B cell (primary cell): ENCODE data around the gene ABLIM3. TPM values are rescaled to one million over a fixed set of nuclear protein-coding genes. Genes with fewer than 3 reads are reported as not detected.

ENCODE experiments used
- ATAC-seq: fragments of 200-7000 bp; cut with Tn5 transposase; one replicate; pipeline ENCODE4 v1.10.0; 2021; ENCODE audit warnings: low read depth, mild to moderate bottlenecking, moderate number of reproducible peaks, moderate library complexity
- CTCF ChIA-PET: fragments of 350-600 bp; sonication (Branson Sonifier 250); formaldehyde crosslinking; loops from one replicate; lab custom pipeline; 2021; ENCODE audit warnings: antibody characterized with exemption, inconsistent platforms; lab: Charles Lee
- POLR2A ChIA-PET: fragments of 350-600 bp; sonication (Branson Sonifier 250); formaldehyde crosslinking; loops from one replicate; lab custom pipeline; 2021; ENCODE audit warnings: antibody characterized with exemption; lab: Charles Lee
- DNase-seq: peaks from one replicate; pipeline ENCODE4 v3.0.0; 2013
- H2AFZ ChIP-seq: 2 replicates; pipeline ENCODE4 v1.6.1; 2012; ENCODE audit warnings: mild to moderate bottlenecking, low read depth, low read length; ENCODE audit not compliant: insufficient read depth, poor library complexity, severe bottlenecking
- H3K27ac ChIP-seq, 2 donors: 1 replicate in 1 of 2; 2 replicates in 1 of 2; pipeline ENCODE4 v1.5.1; 2012 to 2013; ENCODE audit warnings: low read length in 2 of 2, mild to moderate bottlenecking in 2 of 2, moderate library complexity in 1 of 2
- H3K27me3 ChIP-seq, 4 experiments: fragments of 200-600 bp in 1 of 4; sonication (generic) in 1 of 4; replicated peaks in 1 of 4; 1 replicate in 2 of 4; 2 replicates in 2 of 4; pipeline versions ENCODE4 v1.6.1 to v1.7.0; 2013 to 2016; ENCODE audit warnings: low read length in 3 of 4, mild to moderate bottlenecking in 2 of 4, mixed read lengths in 1 of 4, moderate library complexity in 1 of 4; ENCODE audit not compliant: insufficient read depth in 4 of 4, control insufficient read depth in 3 of 4; ENCODE audit errors: control extremely low read depth in 1 of 4
- H3K36me3 ChIP-seq, 2 experiments: replicated peaks in 1 of 2; 1 replicate in 1 of 2; 2 replicates in 1 of 2; pipeline versions ENCODE4 v1.6.1 to v1.7.1; 2013; ENCODE audit warnings: low read length in 1 of 2; ENCODE audit not compliant: insufficient read depth in 2 of 2, control insufficient read depth in 1 of 2; ENCODE audit errors: control extremely low read depth in 1 of 2, extremely low read depth in 1 of 2
- H3K4me1 ChIP-seq, 2 donors: fragments of 200-600 bp in 1 of 2; sonication (generic) in 1 of 2; 1 replicate in 1 of 2; 2 replicates in 1 of 2; pipeline versions ENCODE4 v1.5.1 to v1.6.1; 2013 to 2017; ENCODE audit warnings: low read length in 2 of 2; ENCODE audit not compliant: control insufficient read depth in 2 of 2, insufficient read depth in 2 of 2
- H3K4me2 ChIP-seq: replicated peaks from 2 replicates; pipeline ENCODE3; 2012; ENCODE audit warnings: mild to moderate bottlenecking, low read depth, low read length; ENCODE audit not compliant: poor library complexity, severe bottlenecking
- H3K4me3 ChIP-seq, 5 experiments: fragments of 200-600 bp in 1 of 5; sonication (generic) in 1 of 5; 1 replicate in 3 of 5; 2 replicates in 2 of 5; pipeline versions ENCODE4 v1.5.1 to v1.7.0; 2011 to 2016; ENCODE audit warnings: low read length in 4 of 5, mild to moderate bottlenecking in 4 of 5, low read depth in 2 of 5, control low read depth in 1 of 5, moderate library complexity in 1 of 5; ENCODE audit not compliant: insufficient read depth in 1 of 5; ENCODE audit errors: control extremely low read depth in 1 of 5, extremely low read depth in 1 of 5
- H3K79me2 ChIP-seq: fragments of 200-600 bp; sonication (generic); one replicate; pipeline ENCODE4 v1.6.0; 2016; ENCODE audit warnings: low read length; ENCODE audit not compliant: control insufficient read depth, insufficient read depth
- H3K9ac ChIP-seq: fragments of 200-600 bp; sonication (generic); 2 replicates; pipeline ENCODE4 v1.6.1; 2017; ENCODE audit warnings: mild to moderate bottlenecking, low read length, moderate library complexity
- H3K9me3 ChIP-seq, 3 donors: one replicate each; pipeline versions ENCODE4 v1.6.1 to v1.7.1; 2013; ENCODE audit warnings: low read length in 2 of 3; ENCODE audit not compliant: control insufficient read depth in 2 of 3, insufficient read depth in 1 of 3; ENCODE audit errors: control extremely low read depth in 1 of 3
- H4K20me1 ChIP-seq: 2 replicates; pipeline ENCODE4 v1.6.0; 2012; ENCODE audit warnings: mild to moderate bottlenecking, low read length; ENCODE audit not compliant: insufficient read depth, control insufficient read depth, poor library complexity, severe bottlenecking
- H3K27ac Mint-ChIP-seq: one replicate; pipeline ENCODE4 v1.8.0; 2021; ENCODE audit warnings: mixed read lengths
- H3K27me3 Mint-ChIP-seq: one replicate; pipeline ENCODE4 v1.8.0; 2021; ENCODE audit warnings: mixed read lengths
- H3K4me1 Mint-ChIP-seq: one replicate; pipeline ENCODE4 v1.8.0; 2021; ENCODE audit warnings: mixed read lengths
- H3K4me3 Mint-ChIP-seq: one replicate; pipeline ENCODE4 v1.8.0; 2021; ENCODE audit warnings: mixed read lengths
- H3K9me3 Mint-ChIP-seq: one replicate; pipeline ENCODE4 v1.8.0; 2022; ENCODE audit warnings: mixed read lengths; ENCODE audit not compliant: insufficient read depth
- CTCF ChIP-seq: fragments of 200-600 bp; IDR thresholded peaks from one replicate; pipeline ENCODE4 v1.8.0; 2022; ENCODE audit warnings: antibody characterized with exemption, mild to moderate bottlenecking
- EZH2 ChIP-seq: IDR thresholded peaks from 2 replicates; pipeline ENCODE4 v1.6.1; 2012; ENCODE audit warnings: borderline replicate concordance, low read depth, mild to moderate bottlenecking, moderate library complexity, low read length; ENCODE audit not compliant: insufficient read depth, poor library complexity, severe bottlenecking
- whole genome bisulfite sequencing: methylation state at CpG from one replicate; pipeline ENCODE4 v1.1.5; 2013; ENCODE audit warnings: missing lambda C conversion rate; ENCODE audit not compliant: insufficient coverage; 5-methylcytosine and 5-hydroxymethylcytosine counted together
- intact Hi-C: fragments of 100-400 bp; cut with micrococcal nuclease; formaldehyde crosslinking; loops from one replicate; pipeline ENCODE4 v1.10.0; 2022
- polyA plus RNA-seq: library from polyadenylated mRNA; depleted of rRNA; stranded (reverse); fragments of >200 nt; gene quantifications from 2 replicates; pipeline ENCODE4 v1.2.3, GENCODE V29; 2012
- total RNA-seq, 2 donors: library from RNA; stranded (reverse); fragments of 120-200 nt in 1 of 2; gene quantifications; 1 replicate in 1 of 2; 2 replicates in 1 of 2; pipeline versions ENCODE4 v1.2.3 to v1.2.4, GENCODE V29; 2013 to 2022

The ABLIM3 gene
- total and polyA plus RNA-seq, 2 donors (not counting 1 experiment from before 2014, with no cell fraction given), result not detected

GRCh38 chr5:149300441-149300840 is 159.1 kb downstream of the ABLIM3 start:
- H3K27ac ChIP-seq, result no peak overlapping the region
- ATAC-seq, result no peak
- no peaks in the 10 kb centered on the region for H3K9me3 Mint-ChIP-seq
- H3K36me3 ChIP-seq, result no peaks in the 10 kb centered on the region
- H4K20me1 ChIP-seq, result no peaks in the 10 kb centered on the region
- CTCF ChIA-PET, result no interaction called here
- WGBS, result 96% methylated on average over 6 of the region's 6 CpGs
- no peak overlapping the region for H2AFZ ChIP-seq
- peaks cover 4% of the 10 kb centered on the region for H3K4me1 Mint-ChIP-seq
- no peak overlapping the region for H3K4me2 ChIP-seq
- no peak for TF ChIP-seq EZH2
- TF ChIP-seq CTCF, result no peak
- no peak overlapping the region for H3K27ac Mint-ChIP-seq
- H3K4me3 Mint-ChIP-seq, result no peak overlapping the region
- peaks cover 32% of the 10 kb centered on the region for H3K27me3 Mint-ChIP-seq
- H3K4me1 ChIP-seq, result peaks cover 3 to 4% of the 10 kb centered on the region in 2 donors
- intact Hi-C loops, result no loop called here
- no peaks in the 10 kb centered on the region for H3K79me2 ChIP-seq
- H3K27me3 ChIP-seq, result peaks cover 0 to 25% (median 1%) of the 10 kb centered on the region in 4 experiments
- POLR2A ChIA-PET, result no interaction called here
- no peak overlapping the region for H3K4me3 ChIP-seq
- H3K9ac ChIP-seq, result no peak overlapping the region
- no peaks in the 10 kb centered on the region for H3K9me3 ChIP-seq
- DNase-seq, result no peak

- Mint-ChIP-seq H3K4me3 (no peak overlapping the region), H3K4me1 (peaks cover 2% of the 10 kb centered on the region), H3K27me3 (peaks cover 35% of the 10 kb centered on the region), H3K9me3 (no peaks in the 10 kb centered on the region), H3K27ac (no peak overlapping the region)
- no peak overlapping the region for H3K4me3 ChIP-seq
- TF ChIP-seq CTCF (no peak), EZH2 (no peak)
- intact Hi-C loops, result no loop called here
- DNase-seq (no peak), ATAC-seq (no peak)
- CTCF ChIA-PET, result no interaction called here
- no peak overlapping the region for H3K4me2 ChIP-seq
- H3K79me2 ChIP-seq, result no peaks in the 10 kb centered on the region
- H4K20me1 ChIP-seq, result no peaks in the 10 kb centered on the region
- no peak overlapping the region for H3K9ac ChIP-seq
- H3K27ac ChIP-seq, result no peak overlapping the region
- H3K36me3 ChIP-seq, result no peaks in the 10 kb centered on the region
- H2AFZ ChIP-seq, result no peak overlapping the region
- POLR2A ChIA-PET, result no interaction called here
- no peaks in the 10 kb centered on the region for H3K4me1 ChIP-seq
- peaks cover 0 to 25% (median 1%) of the 10 kb centered on the region in 4 experiments for H3K27me3 ChIP-seq
- WGBS, result 96% methylated on average over 7 of the region's 13 CpGs
- no peaks in the 10 kb centered on the region for H3K9me3 ChIP-seq
These were observed 159.9 kb downstream of the ABLIM3 start for GRCh38 chr5:149301049-149301743.
